Esophagus squamous epithelium (tissue), 4 donors: ENCODE data around the gene MYCBP2.

Experiments
- CTCF ChIP-seq, 6 experiments: fragments of 450-650 bp in 4 of 6; fragments of 200-600 bp in 2 of 6; sonication (generic) in 2 of 6; IDR thresholded peaks; one replicate each; pipeline ENCODE4 v1.5.1; 2016 to 2019; ENCODE audit warnings: antibody characterized with exemption in 6 of 6, mild to moderate bottlenecking in 4 of 6, moderate library complexity in 4 of 6
- POLR2A ChIP-seq, 4 donors: fragments of 450-650 bp; IDR thresholded peaks; one replicate each; pipeline ENCODE4 v1.6.1; 2017; ENCODE audit warnings: antibody characterized with exemption in 4 of 4, mild to moderate bottlenecking in 4 of 4, moderate library complexity in 3 of 4

GRCh38 chr13:77290342-77290741, 36.6 kb downstream of the MYCBP2 start:
- TF ChIP-seq CTCF (IDR thresholded peaks at IDR 0.05), result no peak
- TF ChIP-seq POLR2A (IDR thresholded peaks at IDR 0.05), result no peak
